Vagina (tissue), 2 donors: Measurements from ENCODE around the gene KCNN3. TPM values are rescaled to one million over a fixed set of nuclear protein-coding genes. Genes with fewer than 3 reads are reported as not detected.

Experiments
- DNase-seq, 2 donors: peaks; one replicate each; pipeline ENCODE4 v3.0.0-alpha.2; 2017; ENCODE audit errors: extremely low spot score in 2 of 2
- H3K27ac ChIP-seq: fragments of 200-600 bp; sonication (generic); one replicate; pipeline ENCODE4 v1.5.1; 2019
- H3K27me3 ChIP-seq: fragments of 200-600 bp; sonication (generic); one replicate; pipeline ENCODE4 v1.5.1; 2019
- H3K36me3 ChIP-seq, 2 donors: fragments of 200-600 bp; sonication (generic); one replicate each; pipeline ENCODE4 v1.5.1; 2017 to 2019
- H3K4me1 ChIP-seq: fragments of 200-600 bp; sonication (generic); one replicate; pipeline ENCODE4 v1.5.1; 2019
- H3K4me3 ChIP-seq, 2 donors: fragments of 200-600 bp; sonication (generic); 1 replicate in 1 of 2; 2 replicates in 1 of 2; pipeline ENCODE4 v1.5.1; 2016 to 2019
- H3K9me3 ChIP-seq: fragments of 200-600 bp; sonication (generic); one replicate; pipeline ENCODE4 v1.5.1; 2019
- CTCF ChIP-seq, 3 experiments: fragments of 450-650 bp in 2 of 3; fragments of 200-600 bp in 1 of 3; sonication (generic) in 1 of 3; IDR thresholded peaks; one replicate each; pipeline ENCODE4 v1.5.1; 2017 to 2019; ENCODE audit warnings: antibody characterized with exemption in 3 of 3, mild to moderate bottlenecking in 2 of 3, moderate library complexity in 2 of 3
- POLR2A ChIP-seq, 2 donors: fragments of 450-650 bp; IDR thresholded peaks; one replicate each; pipeline ENCODE4 v1.6.1; 2017; ENCODE audit warnings: antibody characterized with exemption in 2 of 2, mild to moderate bottlenecking in 2 of 2, moderate library complexity in 2 of 2
- POLR2AphosphoS5 ChIP-seq, 2 donors: sonication (generic); formaldehyde crosslinking; IDR thresholded peaks; one replicate each; pipeline ENCODE4 v1.9.0; 2017; ENCODE audit warnings: antibody characterized with exemption in 2 of 2, mild to moderate bottlenecking in 2 of 2, low read depth in 1 of 2; ENCODE audit not compliant: insufficient read depth in 1 of 2
- intact Hi-C: fragments of 100-400 bp; cut with DNase I; formaldehyde crosslinking; loops from one replicate; pipeline ENCODE4 v1.15.1; 2023
- total RNA-seq: library from RNA; depleted of rRNA; stranded (reverse); fragments of >200 nt; gene quantifications from one replicate; pipeline ENCODE4 v1.2.3, GENCODE V29; 2016

KCNN3 gene
- total RNA-seq, 1 donor from 2014 or later: 7.4 TPM

- H3K36me3 ChIP-seq: no peaks in the 10 kb centered on the region
- no peak overlapping the region for H3K4me3 ChIP-seq
- no peak for DNase-seq
- intact Hi-C loops: no loop called here
- no peak overlapping the region for H3K27ac ChIP-seq
- peaks cover 12% of the 10 kb centered on the region for H3K4me1 ChIP-seq
- no peaks in the 10 kb centered on the region for H3K9me3 ChIP-seq
- TF ChIP-seq CTCF (IDR thresholded peaks at IDR 0.05): no peak
- no peak for TF ChIP-seq POLR2A (IDR thresholded peaks at IDR 0.05)
- H3K27me3 ChIP-seq: no peaks in the 10 kb centered on the region
Measured at GRCh38 chr1:154808261-154808908, 61.7 kb downstream of the KCNN3 start.

- H3K27ac ChIP-seq: no peak overlapping the region
- TF ChIP-seq POLR2AphosphoS5 (IDR thresholded peaks at IDR 0.05; ENCODE audit: insufficient read depth in 1 of 2, low read depth in 1 of 2) (no peak), POLR2A (IDR thresholded peaks at IDR 0.05) (no peak), CTCF (IDR thresholded peaks at IDR 0.05) (no peak)
- H3K9me3 ChIP-seq: no peaks in the 10 kb centered on the region
- no peak for DNase-seq
- H3K4me1 ChIP-seq: peaks cover 12% of the 10 kb centered on the region
- H3K36me3 ChIP-seq: no peaks in the 10 kb centered on the region
- intact Hi-C loops: no loop called here
- no peak overlapping the region for H3K4me3 ChIP-seq
- H3K27me3 ChIP-seq: no peaks in the 10 kb centered on the region
Measured at GRCh38 chr1:154807048-154807591, 63.0 kb downstream of the KCNN3 start.

GRCh38 chr1:154806333-154806732 lies 63.7 kb downstream of the KCNN3 start:
- no peak overlapping the region for H3K4me3 ChIP-seq
- H3K27ac ChIP-seq: no peak overlapping the region
- TF ChIP-seq POLR2A (IDR thresholded peaks at IDR 0.05) (no peak), CTCF (IDR thresholded peaks at IDR 0.05) (no peak), POLR2AphosphoS5 (IDR thresholded peaks at IDR 0.05; ENCODE audit: insufficient read depth in 1 of 2, low read depth in 1 of 2) (no peak)
- no peaks in the 10 kb centered on the region for H3K27me3 ChIP-seq
- DNase-seq: no peak
- peaks cover 12% of the 10 kb centered on the region for H3K4me1 ChIP-seq
- intact Hi-C loops: no loop called here
- H3K9me3 ChIP-seq: no peaks in the 10 kb centered on the region
- H3K36me3 ChIP-seq: no peaks in the 10 kb centered on the region

GRCh38 chr1:154802982-154803920 lies 66.8 kb downstream of the KCNN3 start:
- Histone ChIP-seq H3K36me3 (no peaks in the 10 kb centered on the region), H3K27me3 (no peaks in the 10 kb centered on the region), H3K27ac (no peak overlapping the region), H3K4me1 (no peaks in the 10 kb centered on the region), H3K4me3 (no peak overlapping the region), H3K9me3 (no peaks in the 10 kb centered on the region)
- TF ChIP-seq POLR2A (IDR thresholded peaks at IDR 0.05) (no peak), CTCF (IDR thresholded peaks at IDR 0.05) (no peak), POLR2AphosphoS5 (IDR thresholded peaks at IDR 0.05; ENCODE audit: insufficient read depth in 1 of 2, low read depth in 1 of 2) (no peak)
- intact Hi-C loops: no loop called here
- DNase-seq: no peak
